Thyroid gland (tissue), 4 donors: ENCODE data around the gene RPS21. TPM values are rescaled to one million over a fixed set of nuclear protein-coding genes. Genes with fewer than 3 reads are reported as not detected.

ENCODE experiments used
- DNase-seq, 2 donors: peaks; one replicate each; pipeline ENCODE4 v3.0.0-alpha.2; 2019
- H3K27ac ChIP-seq, 3 donors: fragments of 200-600 bp; sonication (generic); 1 replicate in 2 of 3; 2 replicates in 1 of 3; pipeline ENCODE4 v1.5.1; 2016 to 2019; ENCODE audit warnings: mild to moderate bottlenecking in 1 of 3, moderate library complexity in 1 of 3
- H3K27me3 ChIP-seq: fragments of 200-600 bp; sonication (generic); one replicate; pipeline ENCODE4 v1.5.1; 2019
- H3K36me3 ChIP-seq, 2 donors: fragments of 200-600 bp; sonication (generic); one replicate each; pipeline ENCODE4 v1.5.1; 2016 to 2019
- H3K4me1 ChIP-seq, 2 donors: fragments of 200-600 bp; sonication (generic); one replicate each; pipeline ENCODE4 v1.5.1; 2017 to 2019
- H3K4me3 ChIP-seq, 3 donors: fragments of 200-600 bp; sonication (generic); replicated peaks in 1 of 3; 1 replicate in 2 of 3; 2 replicates in 1 of 3; pipeline ENCODE4 v1.5.1; 2016; ENCODE audit warnings: mild to moderate bottlenecking in 1 of 3
- H3K9me3 ChIP-seq: fragments of 200-600 bp; sonication (generic); one replicate; pipeline ENCODE4 v1.5.1; 2017
- POLR2A ChIP-seq, 2 donors: fragments of 450-650 bp; IDR thresholded peaks; one replicate each; pipeline ENCODE4 v1.6.1; 2017; ENCODE audit warnings: antibody characterized with exemption in 2 of 2, mild to moderate bottlenecking in 2 of 2, moderate library complexity in 1 of 2
- WGBS, 2 donors: methylation state at CpG; one replicate each; pipeline ENCODE4 v1.1.5; 2017; 5-methylcytosine and 5-hydroxymethylcytosine counted together
- intact Hi-C: fragments of 100-400 bp; cut with DNase I; formaldehyde crosslinking; loops from one replicate; pipeline ENCODE4 v1.15.1; 2023
- total RNA-seq, 4 donors: library from RNA; depleted of rRNA; stranded (reverse); fragments of >200 nt; gene quantifications; one replicate each; pipeline ENCODE4 v1.2.3, GENCODE V29; 2016
- TF ChIP-seq, protein P1 (sequence below), 6 experiments: fragments of 200-600 bp in 3 of 6; fragments of 450-650 bp in 3 of 6; sonication (generic) in 3 of 6; IDR thresholded peaks; one replicate each; pipeline ENCODE4 v1.5.1; 2016 to 2019; ENCODE audit warnings: antibody characterized with exemption in 6 of 6, mild to moderate bottlenecking in 2 of 6, inconsistent platforms in 1 of 6, moderate library complexity in 1 of 6

The RPS21 gene
- total RNA-seq, 4 donors from 2014 or later: 1,818 to 3,649 (median 2,349) TPM

DNA sequence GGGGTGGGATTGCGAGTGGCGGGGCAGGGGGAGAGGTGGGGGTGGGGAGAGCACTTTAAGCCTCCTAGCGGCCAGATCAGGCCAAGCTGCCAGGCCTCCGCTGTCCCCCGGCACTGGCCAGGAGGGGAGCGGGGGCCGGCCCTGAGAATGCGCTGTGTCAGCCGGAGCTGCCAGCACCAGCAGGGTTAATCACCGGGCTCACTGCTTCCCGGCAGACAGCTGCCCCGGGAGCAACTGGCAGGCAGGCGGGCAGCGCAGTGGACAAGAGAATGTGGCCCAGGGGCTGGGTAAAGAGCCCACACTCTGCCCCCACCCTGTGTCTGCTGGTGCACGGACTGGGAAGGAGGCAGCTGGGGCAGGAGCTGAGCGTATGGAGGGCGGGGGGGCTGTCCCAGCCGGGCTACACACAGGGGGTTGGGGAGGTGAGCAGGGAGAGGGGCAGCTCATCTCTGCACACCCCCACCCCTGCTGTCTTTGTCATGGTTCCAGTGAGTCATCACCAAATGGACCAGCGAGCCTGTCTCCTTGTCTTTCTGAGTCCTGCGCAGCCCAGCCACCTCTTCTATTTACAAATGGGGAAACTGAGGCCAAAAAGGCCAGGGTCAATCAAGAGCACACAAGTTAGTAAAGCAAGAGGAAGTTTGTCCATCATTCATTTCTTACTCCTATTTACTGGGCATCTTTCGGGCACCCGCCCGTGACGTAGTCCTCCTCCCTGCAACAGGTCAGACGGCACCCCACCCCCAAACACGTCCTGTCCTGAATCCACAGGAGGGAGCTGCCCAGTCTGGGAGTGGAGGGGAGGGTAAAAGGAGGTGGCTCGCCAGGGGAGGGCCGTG lies 17.7 kb upstream of the RPS21 start:
- peak overlapping the region in 1 of 3 donors; percentile 17 for H3K27ac ChIP-seq

DNA sequence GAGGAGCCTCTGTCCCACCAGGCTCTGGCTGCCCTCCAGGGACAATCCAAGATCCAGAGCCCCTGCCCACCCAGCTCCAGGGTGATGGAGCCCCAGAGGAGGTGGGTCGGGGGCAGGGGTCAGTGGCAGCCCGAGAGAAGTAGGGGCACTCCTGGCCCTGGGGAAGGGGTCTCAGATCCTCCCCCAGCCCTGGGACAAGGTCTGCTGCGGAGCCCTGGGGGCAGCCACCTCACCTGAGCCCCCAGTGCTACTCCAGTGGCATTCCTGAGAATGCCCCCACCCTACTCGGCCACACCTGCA lies 17.1 kb upstream of the RPS21 start:
- 72% methylated on average over 3 of the region's 4 CpGs; no CpG with 5 or more reads in 1 of the 2 donors for WGBS, 2 donors
- Histone ChIP-seq H3K4me3 (no peak overlapping the region), H3K27ac (peak overlapping the region in 1 of 3 donors; percentile 52), H3K9me3 (no peaks in the 10 kb centered on the region), H3K36me3 (no peaks in the 10 kb centered on the region), H3K4me1 (peaks cover 53 to 67% of the 10 kb centered on the region in 2 donors), H3K27me3 (no peaks in the 10 kb centered on the region)
- intact Hi-C loops: no loop called here
- no peak for DNase-seq
- TF ChIP-seq, protein P1, sequence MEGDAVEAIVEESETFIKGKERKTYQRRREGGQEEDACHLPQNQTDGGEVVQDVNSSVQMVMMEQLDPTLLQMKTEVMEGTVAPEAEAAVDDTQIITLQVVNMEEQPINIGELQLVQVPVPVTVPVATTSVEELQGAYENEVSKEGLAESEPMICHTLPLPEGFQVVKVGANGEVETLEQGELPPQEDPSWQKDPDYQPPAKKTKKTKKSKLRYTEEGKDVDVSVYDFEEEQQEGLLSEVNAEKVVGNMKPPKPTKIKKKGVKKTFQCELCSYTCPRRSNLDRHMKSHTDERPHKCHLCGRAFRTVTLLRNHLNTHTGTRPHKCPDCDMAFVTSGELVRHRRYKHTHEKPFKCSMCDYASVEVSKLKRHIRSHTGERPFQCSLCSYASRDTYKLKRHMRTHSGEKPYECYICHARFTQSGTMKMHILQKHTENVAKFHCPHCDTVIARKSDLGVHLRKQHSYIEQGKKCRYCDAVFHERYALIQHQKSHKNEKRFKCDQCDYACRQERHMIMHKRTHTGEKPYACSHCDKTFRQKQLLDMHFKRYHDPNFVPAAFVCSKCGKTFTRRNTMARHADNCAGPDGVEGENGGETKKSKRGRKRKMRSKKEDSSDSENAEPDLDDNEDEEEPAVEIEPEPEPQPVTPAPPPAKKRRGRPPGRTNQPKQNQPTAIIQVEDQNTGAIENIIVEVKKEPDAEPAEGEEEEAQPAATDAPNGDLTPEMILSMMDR (IDR thresholded peaks at IDR 0.05): no peak
- no peak for TF ChIP-seq POLR2A (IDR thresholded peaks at IDR 0.05)

More for the DNA sequence above, 17.7 kb upstream of the RPS21 start:
- Histone ChIP-seq H3K9me3 (no peaks in the 10 kb centered on the region), H3K4me1 (peaks cover 59 to 67% of the 10 kb centered on the region in 2 donors), H3K4me3 (no peak overlapping the region), H3K36me3 (no peaks in the 10 kb centered on the region), H3K27me3 (no peaks in the 10 kb centered on the region)
- TF ChIP-seq POLR2A (IDR thresholded peaks at IDR 0.05): no peak
- TF ChIP-seq, protein P1 (IDR thresholded peaks at IDR 0.05): peak in 1 of 6 experiments; percentile 43
- intact Hi-C loops: no loop called here
- 39 to 43% methylated on average over 14 to 16 of the region's 28 CpGs for WGBS, 2 donors
- DNase-seq: no peak

DNA sequence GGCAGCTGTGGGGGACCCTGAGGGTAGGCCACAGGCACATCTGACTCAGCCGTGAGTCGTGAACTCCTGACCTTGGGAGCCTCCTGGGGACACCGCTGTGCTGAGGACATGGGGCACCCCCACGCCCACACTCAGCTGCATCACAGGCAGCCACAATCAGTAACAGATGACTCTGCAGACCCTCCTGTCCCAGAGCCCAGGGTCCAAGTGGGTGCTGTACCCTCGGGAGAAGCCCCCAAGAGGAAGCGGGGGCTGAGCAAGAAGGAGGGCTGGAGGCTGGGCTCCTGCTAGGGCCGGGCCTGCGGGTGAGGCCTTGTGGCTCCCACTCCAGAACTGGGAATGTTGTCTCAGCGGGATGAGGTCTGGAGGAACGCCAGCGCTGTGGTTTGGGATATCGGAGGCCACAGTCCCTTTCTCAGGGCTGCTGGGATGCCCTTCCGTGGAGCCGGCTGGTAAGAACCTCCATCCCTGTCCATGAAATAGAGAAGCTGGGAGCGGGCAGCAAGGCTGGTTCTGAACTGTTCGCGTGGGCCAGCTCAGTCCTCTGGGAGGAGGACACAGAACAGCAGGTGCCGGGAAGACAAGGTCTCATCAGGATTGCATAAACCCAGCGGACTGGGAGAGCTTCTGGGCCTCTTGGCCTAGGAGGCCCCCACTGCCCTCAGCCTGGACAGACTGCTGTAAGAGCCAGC lies 16.6 kb upstream of the RPS21 start:
- DNase-seq: no peak
- H3K27ac ChIP-seq: peak overlapping the region in 2 of 3 donors; percentile 65 to 66

DNA sequence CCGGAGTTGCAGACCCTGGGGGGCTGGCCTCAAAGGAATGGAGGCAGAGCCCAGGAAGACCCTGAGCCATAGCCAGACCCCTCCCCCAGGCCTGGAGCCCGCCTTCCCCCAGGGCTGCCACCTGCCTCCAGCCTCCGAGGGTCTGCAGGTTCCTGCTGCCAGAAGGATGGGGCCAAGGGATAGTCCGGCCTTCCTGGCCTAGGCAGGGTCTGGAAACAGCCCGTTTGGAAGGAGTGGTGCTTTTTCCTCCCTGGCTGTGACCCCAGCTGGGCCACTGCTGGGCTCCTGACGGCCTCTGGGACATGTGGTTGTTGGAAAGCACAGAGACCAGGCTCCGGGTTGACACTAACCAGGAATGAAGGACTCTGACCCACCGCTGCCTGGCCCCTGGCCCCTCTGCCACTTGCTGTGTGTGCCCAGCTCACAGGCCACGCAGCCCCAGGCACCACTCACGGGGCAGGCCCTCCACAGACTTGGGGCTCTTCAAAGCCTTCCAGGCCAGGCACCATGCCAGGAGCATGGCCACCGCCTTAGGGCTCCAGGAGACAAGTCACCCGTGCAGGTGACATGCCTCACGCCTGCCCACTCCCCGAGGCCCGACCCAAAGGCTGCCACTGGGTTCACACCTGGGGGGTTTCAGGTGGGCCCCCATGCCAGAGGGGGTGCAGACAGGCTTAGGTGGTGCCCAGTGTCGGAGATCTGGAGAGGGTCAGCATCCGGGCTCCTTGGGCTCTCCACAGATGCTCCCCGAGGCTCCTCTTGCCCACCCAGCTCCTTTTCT lies 15.9 kb upstream of the RPS21 start:
- 57 to 100% methylated on average over 1 to 6 of the region's 18 CpGs for WGBS, 2 donors
- intact Hi-C loops: no loop called here

More for the DNA sequence above, 16.6 kb upstream of the RPS21 start:
- no peak overlapping the region for H3K4me3 ChIP-seq
- H3K9me3 ChIP-seq: no peaks in the 10 kb centered on the region
- H3K36me3 ChIP-seq: no peaks in the 10 kb centered on the region
- no peaks in the 10 kb centered on the region for H3K27me3 ChIP-seq
- H3K4me1 ChIP-seq: peaks cover 49 to 67% of the 10 kb centered on the region in 2 donors
- TF ChIP-seq, protein P1 (IDR thresholded peaks at IDR 0.05): no peak
- TF ChIP-seq POLR2A (IDR thresholded peaks at IDR 0.05): no peak
- WGBS, 2 donors: 78% methylated on average over 14 of the region's 19 CpGs; no CpG with 5 or more reads in 1 of the 2 donors
- intact Hi-C loops: no loop called here

More for the DNA sequence above, 15.9 kb upstream of the RPS21 start:
- Histone ChIP-seq H3K36me3 (no peaks in the 10 kb centered on the region), H3K27me3 (no peaks in the 10 kb centered on the region), H3K9me3 (no peaks in the 10 kb centered on the region), H3K4me1 (peaks cover 45 to 67% of the 10 kb centered on the region in 2 donors), H3K27ac (peak overlapping the region in 2 of 3 donors; percentile 65 to 66), H3K4me3 (no peak overlapping the region)
- no peak for TF ChIP-seq POLR2A (IDR thresholded peaks at IDR 0.05)
- TF ChIP-seq, protein P1 (IDR thresholded peaks at IDR 0.05): no peak
- peak; percentile 90 for DNase-seq
